ENCODE data around the gene DNAH2. TPM values are rescaled to one million over a fixed set of nuclear protein-coding genes. Genes with fewer than 3 reads are reported as not detected.

DNAH2 gene
- total and polyA plus RNA-seq, 2 of the 4 experiments (the other 2 are of a cell fraction) = under 0.01 to 0.02 TPM

DNA sequence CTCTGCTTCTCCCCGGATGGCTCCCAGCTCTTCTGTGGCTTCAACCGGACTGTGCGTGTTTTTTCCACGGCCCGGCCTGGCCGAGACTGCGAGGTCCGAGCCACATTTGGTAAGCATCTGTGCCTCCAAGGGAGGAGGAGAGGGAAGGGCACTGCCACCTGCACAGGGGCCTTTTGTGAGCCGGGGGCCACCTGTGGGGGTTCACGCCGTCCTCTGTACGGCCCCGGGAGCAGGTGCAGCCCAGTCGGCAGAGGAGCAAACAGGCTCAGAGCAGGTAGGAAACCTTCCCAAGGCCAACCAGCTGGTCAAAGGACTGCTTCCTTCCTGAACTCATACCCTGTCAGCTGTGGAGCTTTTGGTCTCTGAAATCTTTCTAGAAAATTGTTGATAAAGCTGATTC is 15.9 kb upstream of the DNAH2 start:
- Histone ChIP-seq H3K4me2 (ENCODE audit: low read depth, low read length) (no peak overlapping the region), H2BK20ac (ENCODE audit: low read depth, low read length) (no peak overlapping the region), H4K91ac (ENCODE audit: insufficient read depth, low read depth, low read length) (no peak overlapping the region), H3K4me3 (ENCODE audit: insufficient read depth, low read depth, low read length) (no peak overlapping the region), H4K5ac (ENCODE audit: low read depth, low read length) (no peak overlapping the region), H3K14ac (replicated peaks; ENCODE audit: low read depth, low read length) (no peak overlapping the region), H3K23ac (ENCODE audit: low read depth, low read length) (no peak overlapping the region), H2BK5ac (ENCODE audit: low read depth, low read length, poor library complexity, severe bottlenecking) (no peak overlapping the region), H3K18ac (ENCODE audit: low read depth, low read length) (no peak overlapping the region), H2AFZ (replicated peaks; ENCODE audit: low read length, poor library complexity) (no peak overlapping the region), H2BK15ac (ENCODE audit: low read depth, low read length) (no peak overlapping the region), H3K4me1 (ENCODE audit: control insufficient read depth, insufficient read depth, low read length) (peaks cover 3% of the 10 kb centered on the region; the same call in 1 of the 2 replicates), H3K9me3 (ENCODE audit: control insufficient read depth, insufficient read depth, low read length) (no peaks in the 10 kb centered on the region), H3K4ac (ENCODE audit: low read depth, low read length) (no peak overlapping the region), H3K36me3 (ENCODE audit: control insufficient read depth, insufficient read depth, low read length) (peaks cover 9% of the 10 kb centered on the region), H3K27ac (ENCODE audit: insufficient read depth, low read length) (no peak overlapping the region), H2AK9ac (replicated peaks; ENCODE audit: low read depth, low read length, poor library complexity) (no peak overlapping the region), H3K79me1 (ENCODE audit: low read depth in 1 of 2, low read length in 2 of 2) (no peaks in the 10 kb centered on the region), H3K27me3 (ENCODE audit: control insufficient read depth, insufficient read depth, low read length) (peaks cover 29% of the 10 kb centered on the region), H4K20me1 (ENCODE audit: insufficient read depth, low read length) (no peaks in the 10 kb centered on the region), H3K9me1 (ENCODE audit: insufficient read depth, low read length) (no peaks in the 10 kb centered on the region), H2AK5ac (ENCODE audit: low read depth, low read length) (no peak overlapping the region), H3K56ac (ENCODE audit: extremely low read depth, insufficient read depth, low read length) (no peak overlapping the region), H4K8ac (ENCODE audit: low read depth in 2 of 2, low read length in 2 of 2) (no peak overlapping the region), H3K9ac (ENCODE audit: low read depth, low read length) (no peak overlapping the region), H2BK120ac (ENCODE audit: low read depth, low read length) (no peak overlapping the region)
- in situ Hi-C loops (cut with MboI; ENCODE audit: low sequenced_read_pairs) (no loop called here), intact Hi-C loops (cut with micrococcal nuclease) (no loop called here), dilution Hi-C loops (cut with HindIII; ENCODE audit: low sequenced_read_pairs, unreplicated experiment) (no loop called here)
- CTCF ChIA-PET = interaction anchor here (0.6 kb wide), 1 partner anchor 13 kb away, joined by 3 read pairs; the partner anchor contains the start of gene WRAP53
- DNase-seq (no peak), ATAC-seq (ENCODE audit: low read depth) (no peak)
- TF ChIP-seq SMC3 (IDR thresholded peaks at IDR 0.05; ENCODE audit: low read depth, low read length) = no peak
- TF ChIP-seq, protein P1, sequence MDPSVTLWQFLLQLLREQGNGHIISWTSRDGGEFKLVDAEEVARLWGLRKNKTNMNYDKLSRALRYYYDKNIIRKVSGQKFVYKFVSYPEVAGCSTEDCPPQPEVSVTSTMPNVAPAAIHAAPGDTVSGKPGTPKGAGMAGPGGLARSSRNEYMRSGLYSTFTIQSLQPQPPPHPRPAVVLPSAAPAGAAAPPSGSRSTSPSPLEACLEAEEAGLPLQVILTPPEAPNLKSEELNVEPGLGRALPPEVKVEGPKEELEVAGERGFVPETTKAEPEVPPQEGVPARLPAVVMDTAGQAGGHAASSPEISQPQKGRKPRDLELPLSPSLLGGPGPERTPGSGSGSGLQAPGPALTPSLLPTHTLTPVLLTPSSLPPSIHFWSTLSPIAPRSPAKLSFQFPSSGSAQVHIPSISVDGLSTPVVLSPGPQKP (IDR thresholded peaks at IDR 0.05; ENCODE audit: borderline replicate concordance, low read depth, low read length) = no peak
- BruUV-seq (replicated peaks) = no TSS peak
- 95% methylated on average over 12 of the region's 14 CpGs; no CpG with 5 or more reads in 1 of the 2 experiments for WGBS, 2 experiments (ENCODE audit: extremely low coverage in 2 of 2, insufficient read length in 1 of 2)
- POLR2A ChIA-PET (ENCODE audit: unreplicated experiment) = no interaction called here
